BE2C (cell line): ENCODE data around the gene PDCD6IP.
"Not testable (repeated sequence)": the region's sequence is repeated elsewhere in the genome, so short reads cannot be mapped to it uniquely, and the experiment has no call there.

Experiments used
- DNase-seq: peaks from one replicate; pipeline ENCODE4 v3.0.0-alpha.2; 2020
- H3K27me3 ChIP-seq: fragments of 250-450 bp; sonication (Bioruptor Pico); 2 replicates; pipeline ENCODE4 v1.5.1; 2020; ENCODE audit warnings: mild to moderate bottlenecking
- H3K36me3 ChIP-seq: fragments of 250-450 bp; sonication (Bioruptor Pico); 2 replicates; pipeline ENCODE4 v1.5.1; 2020; ENCODE audit warnings: mild to moderate bottlenecking
- H3K4me1 ChIP-seq: fragments of 250-450 bp; sonication (Bioruptor Pico); 2 replicates; pipeline ENCODE4 v1.5.1; 2020
- H3K4me3 ChIP-seq: 2 replicates; pipeline ENCODE4 v1.5.1; 2011; ENCODE audit warnings: low read depth, low read length
- H3K9me3 ChIP-seq: fragments of 250-450 bp; sonication (Bioruptor Pico); 2 replicates; pipeline ENCODE4 v1.5.1; 2020
- CTCF ChIP-seq: IDR thresholded peaks from 2 replicates; pipeline ENCODE4 v1.5.1; 2012; ENCODE audit warnings: mild to moderate bottlenecking, low read depth, low read length

Gene PDCD6IP

DNA sequence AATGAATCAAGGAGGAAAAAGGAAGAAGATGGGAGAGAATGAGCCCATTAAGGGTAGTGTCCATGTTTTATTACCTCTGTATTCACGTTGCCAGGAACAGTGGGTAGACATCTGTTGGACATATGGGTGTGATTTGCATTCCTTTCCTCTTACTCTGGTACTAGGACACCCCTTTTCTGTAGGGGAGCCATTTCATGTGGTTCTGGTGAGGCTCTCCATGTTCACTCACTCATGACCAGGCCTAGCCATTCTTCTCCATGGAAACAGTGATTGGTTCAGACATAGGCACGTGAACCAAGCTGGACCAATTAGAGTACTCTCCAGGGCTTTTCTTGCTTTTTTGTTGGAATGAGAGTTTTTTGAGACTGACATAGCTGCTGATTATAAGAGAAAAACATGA lies 39.6 kb upstream of the PDCD6IP start:
- no peak for TF ChIP-seq CTCF
- Histone ChIP-seq H3K36me3 (no peaks in the 10 kb centered on the region), H3K4me1 (no peaks in the 10 kb centered on the region), H3K4me3 (no peak overlapping the region), H3K9me3 (no peaks in the 10 kb centered on the region), H3K27me3 (no peaks in the 10 kb centered on the region)
- DNase-seq: no peak

- TF ChIP-seq CTCF: no peak
- H3K4me1 ChIP-seq: no peaks in the 10 kb centered on the region
- DNase-seq: no peak
- H3K9me3 ChIP-seq: no peaks in the 10 kb centered on the region
- H3K36me3 ChIP-seq: no peaks in the 10 kb centered on the region
- H3K27me3 ChIP-seq: no peaks in the 10 kb centered on the region
- H3K4me3 ChIP-seq: no peak overlapping the region
Observed at GRCh38 chr3:33768578-33769330, 29.7 kb upstream of the PDCD6IP start.

GRCh38 chr3:33773637-33774036 lies 24.8 kb upstream of the PDCD6IP start:
- no peaks in the 10 kb centered on the region for H3K9me3 ChIP-seq
- H3K4me1 ChIP-seq: no peaks in the 10 kb centered on the region
- no peak for DNase-seq
- no peaks in the 10 kb centered on the region for H3K36me3 ChIP-seq
- no peak for TF ChIP-seq CTCF
- H3K27me3 ChIP-seq: no peaks in the 10 kb centered on the region
- no peak overlapping the region for H3K4me3 ChIP-seq

DNA sequence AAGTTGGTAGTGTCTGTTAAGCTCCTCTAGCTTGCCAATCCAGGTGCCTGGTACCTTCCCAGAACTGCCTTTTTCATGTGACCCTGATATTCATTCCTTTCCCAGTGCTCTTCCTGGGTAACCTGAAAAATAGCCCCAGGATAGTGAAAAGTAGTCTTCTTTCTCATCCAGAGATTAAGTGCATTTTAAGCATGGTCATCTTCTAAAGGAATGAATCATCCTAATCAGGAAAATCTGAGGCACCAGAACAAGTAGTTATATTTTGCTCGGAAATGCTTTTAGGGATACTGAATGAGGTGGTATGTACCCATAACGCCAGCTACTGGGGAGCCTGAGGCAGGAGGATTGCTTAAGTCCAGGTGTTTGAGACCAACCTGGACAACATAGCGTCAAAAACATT lies 23.1 kb upstream of the PDCD6IP start:
- no peaks in the 10 kb centered on the region for H3K4me1 ChIP-seq
- H3K27me3 ChIP-seq: no peaks in the 10 kb centered on the region
- no peaks in the 10 kb centered on the region for H3K9me3 ChIP-seq
- no peak for DNase-seq
- no peaks in the 10 kb centered on the region for H3K36me3 ChIP-seq
- no peak overlapping the region for H3K4me3 ChIP-seq
- TF ChIP-seq CTCF: no peak

- H3K9me3 ChIP-seq: no peaks in the 10 kb centered on the region
- TF ChIP-seq CTCF: no peak
- no peaks in the 10 kb centered on the region for H3K4me1 ChIP-seq
- no peaks in the 10 kb centered on the region for H3K36me3 ChIP-seq
- DNase-seq: no peak
- no peaks in the 10 kb centered on the region for H3K27me3 ChIP-seq
- H3K4me3 ChIP-seq: no peak overlapping the region
Observed at GRCh38 chr3:33777996-33778395, 20.4 kb upstream of the PDCD6IP start.

- Histone ChIP-seq H3K4me3 (no peak overlapping the region), H3K9me3 (no peaks in the 10 kb centered on the region), H3K27me3 (no peaks in the 10 kb centered on the region), H3K4me1 (no peaks in the 10 kb centered on the region), H3K36me3 (no peaks in the 10 kb centered on the region)
- TF ChIP-seq CTCF: no peak
- no peak for DNase-seq
Observed at GRCh38 chr3:33779751-33780150, 18.7 kb upstream of the PDCD6IP start.

DNA sequence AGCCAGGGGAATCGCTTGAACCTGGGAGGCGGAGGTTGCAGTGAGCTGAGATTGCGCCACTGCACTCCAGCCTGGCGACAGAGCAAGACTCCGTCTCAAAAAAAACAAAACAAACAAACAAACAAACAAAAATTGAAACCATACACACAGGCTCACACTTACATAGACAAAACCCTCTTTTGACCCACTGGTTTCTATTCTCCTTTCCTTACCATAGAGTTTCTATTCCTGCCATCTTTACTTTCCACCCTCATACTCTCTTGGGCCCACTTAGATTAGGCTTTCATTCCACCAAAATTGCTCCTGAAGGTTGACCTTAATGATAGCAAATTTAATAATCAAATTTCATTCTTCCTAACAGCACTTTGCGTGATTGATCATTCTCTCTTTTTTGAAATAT lies 17.0 kb upstream of the PDCD6IP start:
- not testable (repeated sequence) for H3K36me3 ChIP-seq, H3K4me3 ChIP-seq, H3K27me3 ChIP-seq, H3K4me1 ChIP-seq, H3K9me3 ChIP-seq, DNase-seq
